Breast epithelium (tissue), 3 donors: ENCODE measurements around the gene AQP4.

Experiments
- CTCF ChIP-seq, 3 donors: fragments of 450-650 bp; IDR thresholded peaks; one replicate each; pipeline ENCODE4 v1.5.1; 2016 to 2017; ENCODE audit warnings: antibody characterized with exemption in 3 of 3, mild to moderate bottlenecking in 3 of 3, moderate library complexity in 3 of 3
- POLR2A ChIP-seq: fragments of 450-650 bp; IDR thresholded peaks from one replicate; pipeline ENCODE4 v1.6.1; 2016; ENCODE audit warnings: antibody characterized with exemption, mild to moderate bottlenecking, moderate library complexity
- POLR2AphosphoS5 ChIP-seq, 3 donors: sonication (generic); formaldehyde crosslinking; IDR thresholded peaks; one replicate each; pipeline ENCODE4 v1.6.1; 2017; ENCODE audit warnings: antibody characterized with exemption in 3 of 3

GRCh38 chr18:26869640-26870039 lies 4.1 kb upstream of the AQP4 start:
- no peak for TF ChIP-seq POLR2AphosphoS5 (IDR thresholded peaks at IDR 0.05)
- TF ChIP-seq POLR2A: no peak
- TF ChIP-seq CTCF (IDR thresholded peaks at IDR 0.05): no peak
